HG03064 (cell line): Measurements from ENCODE around the gene DYNLT4.

ENCODE experiments used
- ATAC-seq: cut with Tn5 transposase; IDR thresholded peaks from one replicate; pipeline ENCODE4 v1.9.1; 2021; ENCODE audit warnings: low read depth; ENCODE audit not compliant: unreplicated experiment

DYNLT4 gene

GRCh38 chr1:44792736-44793502 is 14.2 kb downstream of the DYNLT4 start:
- ATAC-seq, result no peak

- ATAC-seq, result no peak
These were observed 16.0 kb downstream of the DYNLT4 start for GRCh38 chr1:44790968-44791801.

GRCh38 chr1:44788120-44788860 is 18.9 kb downstream of the DYNLT4 start, which contains the start of gene BEST4:
Gene BEST4, minus strand, starts transcription at chr1:44788170. Its CDS starts 465 bp downstream, at chr1:44787705.
- ATAC-seq, result no peak

- ATAC-seq, result no peak
These were observed 19.6 kb downstream of the DYNLT4 start for GRCh38 chr1:44787506-44787905.

GRCh38 chr1:44786841-44787426 is 20.2 kb downstream of the DYNLT4 start:
- no peak for ATAC-seq

GRCh38 chr1:44786138-44786840 is 20.9 kb downstream of the DYNLT4 start:
- ATAC-seq, result no peak

- ATAC-seq, result no peak
These were observed 21.5 kb downstream of the DYNLT4 start for GRCh38 chr1:44785501-44786137.

- ATAC-seq, result no peak
These were observed 22.1 kb downstream of the DYNLT4 start for GRCh38 chr1:44785029-44785380.

GRCh38 chr1:44784094-44785028 is 22.8 kb downstream of the DYNLT4 start:
- ATAC-seq, result no peak

- no peak for ATAC-seq
These were observed 23.5 kb downstream of the DYNLT4 start for GRCh38 chr1:44783697-44784093.

- ATAC-seq, result no peak
These were observed 26.5 kb downstream of the DYNLT4 start for GRCh38 chr1:44780583-44781121.

- ATAC-seq, result no peak
These were observed 28.2 kb downstream of the DYNLT4 start for GRCh38 chr1:44778705-44779576.

GRCh38 chr1:44777969-44778635 is 29.0 kb downstream of the DYNLT4 start:
- no peak for ATAC-seq

GRCh38 chr1:44777547-44777946 is 29.6 kb downstream of the DYNLT4 start:
- no peak for ATAC-seq

- no peak for ATAC-seq
These were observed 30.5 kb downstream of the DYNLT4 start for GRCh38 chr1:44776730-44777068.

GRCh38 chr1:44775930-44776729 is 31.0 kb downstream of the DYNLT4 start:
- ATAC-seq, result peak; percentile 25
